Stomach (tissue), 9 donors: Measurements from ENCODE around the gene IQGAP3. TPM values are rescaled to one million over a fixed set of nuclear protein-coding genes. Genes with fewer than 3 reads are reported as not detected.

Source experiments
- DNase-seq, 2 donors: peaks; one replicate each; pipeline versions ENCODE4 v3.0.0 to v3.0.0-alpha.2; 2013 to 2019
- H3K27ac ChIP-seq, 5 donors: fragments of 200-600 bp in 4 of 5; sonication (generic) in 4 of 5; one replicate each; pipeline ENCODE4 v1.5.1; 2013 to 2019; ENCODE audit warnings: mild to moderate bottlenecking in 1 of 5, moderate library complexity in 1 of 5
- H3K27me3 ChIP-seq, 3 donors: fragments of 200-600 bp; sonication (generic); one replicate each; pipeline ENCODE4 v1.5.1; 2017 to 2019; ENCODE audit warnings: mixed run types in 1 of 3
- H3K36me3 ChIP-seq, 4 donors: fragments of 200-600 bp; sonication (generic); 1 replicate in 3 of 4; 2 replicates in 1 of 4; pipeline ENCODE4 v1.5.1; 2016 to 2019
- H3K4me1 ChIP-seq, 4 donors: fragments of 200-600 bp; sonication (generic); one replicate each; pipeline ENCODE4 v1.5.1; 2016 to 2019
- H3K4me3 ChIP-seq, 4 donors: fragments of 200-600 bp; sonication (generic) in 3 of 4; one replicate each; pipeline ENCODE4 v1.5.1; 2016 to 2019; ENCODE audit warnings: mild to moderate bottlenecking in 1 of 4
- H3K9me3 ChIP-seq, 4 donors: fragments of 200-600 bp; sonication (generic); one replicate each; pipeline ENCODE4 v1.5.1; 2016 to 2019
- EP300 ChIP-seq: sonication (generic); formaldehyde crosslinking; IDR thresholded peaks from one replicate; pipeline ENCODE4 v1.6.1; 2017; ENCODE audit warnings: antibody characterized with exemption
- POLR2A ChIP-seq, 4 donors: fragments of 450-650 bp; IDR thresholded peaks; one replicate each; pipeline ENCODE4 v1.6.1; 2016; ENCODE audit warnings: antibody characterized with exemption in 4 of 4, control low read depth in 2 of 4, mild to moderate bottlenecking in 1 of 4, moderate library complexity in 1 of 4
- POLR2AphosphoS5 ChIP-seq, 3 donors: sonication (generic); formaldehyde crosslinking; IDR thresholded peaks; one replicate each; pipeline ENCODE4 v1.6.1; 2016; ENCODE audit warnings: antibody characterized with exemption in 3 of 3
- WGBS, 5 donors: extraction: QIAGEN DNeasy Blood & Tissue Kit in 3 of 5; methylation state at CpG; one replicate each; pipeline versions ENCODE4 v1.1.5 to v1.1.7; 2013 to 2018; 5-methylcytosine and 5-hydroxymethylcytosine counted together
- intact Hi-C: fragments of 100-400 bp; cut with DNase I; formaldehyde crosslinking; loops from one replicate; pipeline ENCODE4 v1.15.1; 2023; ENCODE audit warnings: low total_unique reads
- polyA plus RNA-seq, 3 donors: library from polyadenylated mRNA; stranded (reverse); fragments of 200-250 nt; gene quantifications; one replicate each; pipeline ENCODE4 v1.2.3, GENCODE V29; 2013
- total RNA-seq, 5 donors: library from RNA; depleted of rRNA; stranded (reverse); fragments of >200 nt; gene quantifications; one replicate each; pipeline versions ENCODE4 v1.1.0 to v1.2.3, GENCODE V29; 2014 to 2016
- TF ChIP-seq, protein P1 (sequence below), 7 experiments: fragments of 450-650 bp in 4 of 7; fragments of 200-600 bp in 3 of 7; sonication (generic) in 3 of 7; IDR thresholded peaks; one replicate each; pipeline ENCODE4 v1.5.1; 2016 to 2019; ENCODE audit warnings: antibody characterized with exemption in 7 of 7, control low read depth in 2 of 7, mild to moderate bottlenecking in 1 of 7
- donor health status: healthy with polysubstance abuse.
- donor health status: Bipolar disorder and iron deficiency.
- donor health status: healthy.

IQGAP3 gene
- total and polyA plus RNA-seq, 8 donors = 1.2 to 22.2 (median 9.3) TPM

DNA sequence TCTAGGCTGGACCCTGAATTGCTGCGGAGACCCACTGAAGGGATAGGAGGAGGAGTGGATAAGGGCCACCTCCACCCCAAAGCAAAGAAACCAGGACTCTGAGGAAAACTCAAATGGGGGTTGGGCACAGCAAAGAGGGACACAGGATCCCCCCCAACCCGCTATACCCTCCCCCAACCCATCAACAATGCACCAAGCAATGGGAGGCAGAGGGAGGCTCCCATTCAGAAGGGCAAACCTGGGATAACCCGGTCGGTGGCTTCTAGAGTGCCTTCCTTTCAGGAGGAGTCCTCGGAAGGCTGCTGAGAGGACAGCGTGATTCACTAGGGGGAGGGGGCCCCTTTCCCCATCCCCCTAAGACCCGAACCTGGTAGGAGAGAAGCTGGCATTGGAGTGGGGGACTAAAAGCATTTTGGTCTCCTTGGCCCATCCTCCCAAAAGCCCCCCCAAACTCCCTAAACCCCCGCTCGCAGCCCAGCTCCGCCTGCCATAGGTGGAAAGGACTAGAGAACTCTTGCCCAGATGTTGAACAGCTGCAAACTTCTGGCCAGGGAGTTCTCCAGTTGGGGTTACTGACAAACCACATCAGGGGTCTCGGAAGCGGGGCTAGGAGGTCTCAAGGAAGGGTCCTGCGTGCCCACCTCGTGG is 73.0 kb downstream of the IQGAP3 start:
- TF ChIP-seq EP300 = no peak
- no peak for TF ChIP-seq POLR2AphosphoS5 (IDR thresholded peaks at IDR 0.05)
- no peak for TF ChIP-seq POLR2A (IDR thresholded peaks at IDR 0.05)
- TF ChIP-seq, protein P1, sequence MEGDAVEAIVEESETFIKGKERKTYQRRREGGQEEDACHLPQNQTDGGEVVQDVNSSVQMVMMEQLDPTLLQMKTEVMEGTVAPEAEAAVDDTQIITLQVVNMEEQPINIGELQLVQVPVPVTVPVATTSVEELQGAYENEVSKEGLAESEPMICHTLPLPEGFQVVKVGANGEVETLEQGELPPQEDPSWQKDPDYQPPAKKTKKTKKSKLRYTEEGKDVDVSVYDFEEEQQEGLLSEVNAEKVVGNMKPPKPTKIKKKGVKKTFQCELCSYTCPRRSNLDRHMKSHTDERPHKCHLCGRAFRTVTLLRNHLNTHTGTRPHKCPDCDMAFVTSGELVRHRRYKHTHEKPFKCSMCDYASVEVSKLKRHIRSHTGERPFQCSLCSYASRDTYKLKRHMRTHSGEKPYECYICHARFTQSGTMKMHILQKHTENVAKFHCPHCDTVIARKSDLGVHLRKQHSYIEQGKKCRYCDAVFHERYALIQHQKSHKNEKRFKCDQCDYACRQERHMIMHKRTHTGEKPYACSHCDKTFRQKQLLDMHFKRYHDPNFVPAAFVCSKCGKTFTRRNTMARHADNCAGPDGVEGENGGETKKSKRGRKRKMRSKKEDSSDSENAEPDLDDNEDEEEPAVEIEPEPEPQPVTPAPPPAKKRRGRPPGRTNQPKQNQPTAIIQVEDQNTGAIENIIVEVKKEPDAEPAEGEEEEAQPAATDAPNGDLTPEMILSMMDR (IDR thresholded peaks at IDR 0.05) = no peak
- intact Hi-C loops = no loop called here
- peak in 1 of 2 donors; percentile 25 for DNase-seq

DNA sequence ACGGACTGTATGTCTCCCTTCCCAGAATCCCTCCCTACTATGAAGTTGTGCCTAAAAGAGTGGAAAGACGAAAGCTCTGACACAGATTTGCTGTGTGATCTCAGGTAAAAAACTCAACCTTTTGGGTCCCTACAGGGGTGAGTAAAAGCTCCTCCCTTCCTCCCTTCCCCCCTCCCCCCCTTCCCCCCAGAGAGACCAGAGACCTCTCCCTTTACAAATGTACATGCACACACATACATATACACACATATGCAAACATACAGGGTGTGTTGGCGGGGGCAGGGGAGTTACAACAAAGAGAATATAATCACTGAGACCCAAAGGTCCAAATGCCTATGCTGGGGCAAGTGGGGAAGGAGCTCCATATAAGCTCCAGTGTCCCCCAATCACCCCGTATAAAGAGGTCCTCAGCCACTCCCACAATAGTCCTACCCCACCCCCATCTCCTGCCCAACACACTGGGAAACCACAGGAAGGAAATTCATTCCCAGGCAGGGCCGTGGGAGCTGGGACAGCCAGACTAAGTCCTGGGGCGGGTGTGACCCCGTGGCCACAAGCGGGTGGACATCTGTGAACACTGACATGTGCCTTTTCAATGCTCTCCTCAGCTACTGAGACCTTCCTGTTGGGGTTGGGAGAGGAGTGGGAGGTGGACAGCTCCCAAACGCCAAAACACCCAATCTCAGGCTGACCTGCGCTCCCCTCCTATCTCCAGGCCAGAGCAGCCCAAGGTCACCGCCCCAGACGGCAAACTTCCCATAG is 73.8 kb downstream of the IQGAP3 start:
- H3K27ac ChIP-seq = peak overlapping the region; percentile 98 to 100 (median 100)
- intact Hi-C loops = no loop called here
- DNase-seq = peak; percentile 54 to 74
- peak; percentile 45 to 82 (median 73) for TF ChIP-seq POLR2AphosphoS5 (IDR thresholded peaks at IDR 0.05)
- no peak for TF ChIP-seq POLR2A (IDR thresholded peaks at IDR 0.05)
- H3K4me3 ChIP-seq = peak overlapping the region; percentile 80 to 95 (median 88)
- 7 to 15% (median 9%) methylated on average over 11 to 12 of the region's 12 CpGs for WGBS, 5 donors
- H3K36me3 ChIP-seq = peaks cover 0 to 7% (median 0%) of the 10 kb centered on the region in 4 donors
- H3K4me1 ChIP-seq = peaks cover 72 to 83% (median 81%) of the 10 kb centered on the region in 4 donors
- no peaks in the 10 kb centered on the region for H3K9me3 ChIP-seq
- no peaks in the 10 kb centered on the region for H3K27me3 ChIP-seq

More for the DNA sequence above, 73.0 kb downstream of the IQGAP3 start:
- no peaks in the 10 kb centered on the region for H3K9me3 ChIP-seq
- H3K27ac ChIP-seq = peak overlapping the region; percentile 98 to 100 (median 100)
- H3K36me3 ChIP-seq = peaks cover 0 to 7% (median 0%) of the 10 kb centered on the region in 4 donors
- H3K4me3 ChIP-seq = peak overlapping the region; percentile 80 to 95 (median 88)
- H3K4me1 ChIP-seq = peaks cover 72 to 83% (median 81%) of the 10 kb centered on the region in 4 donors
- 0 to 2% (median 1%) methylated on average over 9 to 14 of the region's 14 CpGs for WGBS, 5 donors
- no peaks in the 10 kb centered on the region for H3K27me3 ChIP-seq

DNA sequence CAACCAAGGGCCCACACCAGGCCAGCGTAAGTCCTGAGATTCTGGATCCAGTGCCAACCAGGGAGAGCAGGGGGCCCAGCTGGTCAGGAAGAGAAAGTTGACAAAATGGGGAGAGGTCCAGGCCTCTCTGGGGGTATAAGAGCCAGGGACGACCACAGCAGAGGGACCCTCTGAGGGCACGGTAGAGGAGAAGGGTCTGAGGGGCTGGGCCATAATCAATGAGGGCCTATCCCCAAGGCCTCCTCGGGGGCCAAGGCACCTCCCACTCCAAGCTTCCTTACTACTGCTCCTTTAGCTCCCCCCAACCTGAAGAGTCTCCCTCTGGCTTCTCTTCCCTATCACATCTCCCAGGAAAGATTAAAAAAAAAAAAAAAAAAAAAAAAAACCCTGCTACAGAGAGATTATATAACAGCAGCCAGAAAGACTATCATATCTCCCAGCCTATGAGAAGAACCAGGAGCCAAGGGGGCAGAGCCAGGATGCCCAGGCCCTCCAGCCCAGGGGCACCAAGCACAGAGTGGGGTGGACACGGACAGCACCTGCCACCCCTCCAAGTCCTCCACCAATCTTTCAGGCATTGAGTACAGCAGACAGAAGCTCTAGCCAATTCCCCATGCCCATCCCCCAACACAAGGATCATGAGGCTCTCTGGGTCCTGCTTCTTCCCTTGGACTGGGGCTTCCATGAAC is 74.5 kb downstream of the IQGAP3 start:
- TF ChIP-seq, protein P1 (IDR thresholded peaks at IDR 0.05) = no peak
- TF ChIP-seq POLR2A (IDR thresholded peaks at IDR 0.05) = no peak
- TF ChIP-seq POLR2AphosphoS5 (IDR thresholded peaks at IDR 0.05) = no peak
- no peak for TF ChIP-seq EP300
- Histone ChIP-seq H3K9me3 (no peaks in the 10 kb centered on the region), H3K27ac (peak overlapping the region in 4 of 5 donors; percentile 99 to 100 (median 100)), H3K4me1 (peaks cover 74 to 84% (median 81%) of the 10 kb centered on the region in 4 donors), H3K4me3 (peak overlapping the region; percentile 80 to 95 (median 88)), H3K27me3 (no peaks in the 10 kb centered on the region), H3K36me3 (peaks cover 0 to 7% (median 0%) of the 10 kb centered on the region in 4 donors)
- WGBS, 5 donors = 45 to 62% (median 60%) methylated on average over 5 of the region's 5 CpGs
- intact Hi-C loops = no loop called here
- peak in 1 of 2 donors; percentile 64 for DNase-seq

DNA sequence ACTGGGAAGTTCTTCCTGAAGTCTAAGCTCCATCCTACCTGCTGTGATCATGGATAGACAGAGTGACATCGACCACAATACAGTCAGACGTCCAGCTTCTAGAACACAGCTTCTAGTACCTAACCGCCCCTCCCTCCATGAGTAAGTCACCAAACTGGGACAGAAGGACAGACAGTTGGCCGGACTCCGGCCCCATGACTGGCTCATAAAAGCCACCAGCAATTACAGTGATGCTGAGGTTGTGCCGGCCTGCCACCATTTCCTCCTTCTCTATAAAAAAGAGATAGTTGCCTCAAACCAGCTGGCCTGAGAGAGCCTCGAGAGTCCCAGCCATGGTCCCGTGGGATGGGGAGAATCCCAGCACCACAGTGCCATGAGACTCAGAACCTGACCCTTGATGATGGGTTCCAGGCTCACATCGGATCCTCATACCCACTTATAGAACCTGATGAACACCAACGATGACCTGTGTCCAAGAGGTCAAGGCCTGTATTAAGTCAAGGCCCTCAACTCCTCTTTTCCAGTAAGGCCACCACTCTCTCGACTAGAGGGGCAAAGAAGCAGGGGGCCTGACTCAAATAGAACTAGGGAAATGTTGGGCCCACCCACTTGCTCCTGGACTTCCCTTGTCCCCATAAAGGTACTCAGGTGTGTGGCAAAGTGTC is 75.2 kb downstream of the IQGAP3 start:
- peak overlapping the region in 4 of 5 donors; percentile 99 to 100 (median 100) for H3K27ac ChIP-seq
- H3K9me3 ChIP-seq = no peaks in the 10 kb centered on the region
- peaks cover 0 to 13% (median 0%) of the 10 kb centered on the region in 4 donors for H3K36me3 ChIP-seq
- H3K27me3 ChIP-seq = no peaks in the 10 kb centered on the region
- no peak for DNase-seq
- peaks cover 75 to 84% (median 81%) of the 10 kb centered on the region in 4 donors for H3K4me1 ChIP-seq
- H3K4me3 ChIP-seq = peak overlapping the region; percentile 6 to 93 (median 81)
- TF ChIP-seq POLR2AphosphoS5 (IDR thresholded peaks at IDR 0.05) (no peak), EP300 (no peak), POLR2A (IDR thresholded peaks at IDR 0.05) (no peak)
- TF ChIP-seq, protein P1 (IDR thresholded peaks at IDR 0.05) = no peak
- 65 to 74% (median 68%) methylated on average over 11 of the region's 11 CpGs for WGBS, 5 donors
- intact Hi-C loops = no loop called here
